ENCODE measurements around the gene ZSWIM4. TPM values are rescaled to one million over a fixed set of nuclear protein-coding genes. Genes with fewer than 3 reads are reported as not detected.
A peak's percentile ranks its signal among the peaks of the same experiment; 100 is the strongest.

The ZSWIM4 gene
- total RNA-seq, 1 donor: 6.7 TPM

- no peak for DNase-seq (ENCODE audit: low read depth)
- no peak for TF ChIP-seq CTCF (IDR thresholded peaks at IDR 0.05; ENCODE audit: insufficient read depth, low read length)
- H3K4me3 ChIP-seq (ENCODE audit: low read depth, low read length): no peak overlapping the region
These were observed 48.9 kb downstream of the ZSWIM4 start for GRCh38 chr19:13844130-13844631.

- H3K4me3 ChIP-seq (ENCODE audit: low read depth, low read length): peak overlapping the region; percentile 65
- no peak for TF ChIP-seq CTCF (IDR thresholded peaks at IDR 0.05; ENCODE audit: insufficient read depth, low read length)
- DNase-seq (ENCODE audit: low read depth): peak; percentile 93
These were observed 51.5 kb downstream of the ZSWIM4 start for GRCh38 chr19:13846557-13847406.

GRCh38 chr19:13847407-13848339, 52.4 kb downstream of the ZSWIM4 start:
- peak; percentile 12 for TF ChIP-seq CTCF (IDR thresholded peaks at IDR 0.05; ENCODE audit: insufficient read depth, low read length)
- peak; percentile 90 for DNase-seq (ENCODE audit: low read depth)
- H3K4me3 ChIP-seq (ENCODE audit: low read depth, low read length): peak overlapping the region; percentile 65

GRCh38 chr19:13848340-13848677, 53.1 kb downstream of the ZSWIM4 start:
- no peak overlapping the region for H3K4me3 ChIP-seq (ENCODE audit: low read depth, low read length)
- no peak for DNase-seq (ENCODE audit: low read depth)
- no peak for TF ChIP-seq CTCF (IDR thresholded peaks at IDR 0.05; ENCODE audit: insufficient read depth, low read length)

- no peak for DNase-seq (ENCODE audit: low read depth)
- TF ChIP-seq CTCF (IDR thresholded peaks at IDR 0.05; ENCODE audit: insufficient read depth, low read length): no peak
These were observed 53.8 kb downstream of the ZSWIM4 start for GRCh38 chr19:13848798-13849676.

More at GRCh38 chr19:13848798-13849676, 53.8 kb downstream of the ZSWIM4 start:
- no peak overlapping the region for H3K4me3 ChIP-seq (ENCODE audit: low read depth, low read length)

Data from fibroblast of the aortic adventitia (primary cell).